ENCODE data around the gene PCDHGA3. TPM values are rescaled to one million over a fixed set of nuclear protein-coding genes. Genes with fewer than 3 reads are reported as not detected.
"Not testable (repeated sequence)": the region's sequence is repeated elsewhere in the genome, so short reads cannot be mapped to it uniquely, and the experiment has no call there.

The PCDHGA3 gene
- 1 to 10 TPM in 1 of 4 donors, under 1 TPM in 3; 0.45 to 1.5 (median 0.52) TPM for total RNA-seq

DNA sequence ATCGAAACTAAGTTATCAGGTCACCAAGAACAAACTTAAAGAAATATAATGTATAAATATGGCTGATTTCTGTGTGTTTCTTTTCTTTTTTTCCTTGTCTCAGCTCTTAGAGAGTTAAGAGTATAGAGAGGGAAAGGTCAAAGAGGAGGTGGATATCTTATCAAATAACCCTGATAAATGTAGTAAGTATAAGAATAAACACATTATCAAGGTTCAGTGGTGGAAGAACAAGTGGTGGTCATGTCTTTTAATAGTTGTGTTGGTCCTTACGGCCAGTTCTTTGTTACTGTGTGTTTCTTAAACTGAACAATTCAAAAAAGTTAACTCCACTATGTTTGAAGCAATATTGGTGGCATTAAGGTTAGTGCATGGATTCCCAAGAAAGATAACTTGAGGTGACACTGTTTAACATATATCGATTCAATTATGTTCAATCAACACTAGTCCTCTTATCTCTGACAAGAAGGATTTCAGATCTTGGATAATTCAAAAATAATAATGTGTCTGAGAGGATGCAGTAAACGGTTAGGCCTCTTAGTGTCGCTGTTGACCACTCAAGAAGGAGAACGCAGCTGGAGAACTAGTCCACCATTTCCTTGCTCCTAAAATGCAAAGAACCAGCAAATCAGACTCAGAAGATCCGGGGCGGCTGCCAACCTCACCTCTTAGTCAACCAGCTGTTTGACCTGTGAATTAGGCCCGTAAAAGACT, at the start of gene PCDHGA3:
Gene PCDHGA3, plus strand, starts transcription at position 588 of the 711 bp plus-strand sequence. CDS start 205 bp downstream, outside the sequence.
- 31 to 33% methylated on average over 9 of the region's 9 CpGs for WGBS, 2 donors

DNA sequence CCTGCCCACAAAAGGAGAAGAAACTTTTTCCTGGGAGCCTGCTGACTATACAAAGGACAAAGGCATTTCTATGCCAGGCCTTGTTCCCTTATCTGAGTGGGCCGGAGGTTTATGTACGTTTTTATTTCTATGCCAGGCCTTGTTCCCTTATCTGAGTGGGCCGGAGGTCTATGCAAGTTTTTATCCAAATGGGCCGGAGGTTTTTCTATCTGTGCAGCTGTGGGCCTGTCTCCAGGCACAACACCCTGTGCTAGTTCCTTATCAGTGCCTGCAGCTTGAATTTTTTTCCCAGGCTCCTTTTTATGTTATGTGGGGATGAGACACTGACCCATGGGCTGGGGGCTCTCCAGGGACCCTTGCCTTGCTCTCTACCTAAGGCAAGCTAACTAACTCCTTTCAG, 45.3 kb upstream of the PCDHGA3 start:
- no peak overlapping the region for H3K27ac ChIP-seq
- H3K4me3 ChIP-seq = no peak overlapping the region
- TF ChIP-seq, protein P1, sequence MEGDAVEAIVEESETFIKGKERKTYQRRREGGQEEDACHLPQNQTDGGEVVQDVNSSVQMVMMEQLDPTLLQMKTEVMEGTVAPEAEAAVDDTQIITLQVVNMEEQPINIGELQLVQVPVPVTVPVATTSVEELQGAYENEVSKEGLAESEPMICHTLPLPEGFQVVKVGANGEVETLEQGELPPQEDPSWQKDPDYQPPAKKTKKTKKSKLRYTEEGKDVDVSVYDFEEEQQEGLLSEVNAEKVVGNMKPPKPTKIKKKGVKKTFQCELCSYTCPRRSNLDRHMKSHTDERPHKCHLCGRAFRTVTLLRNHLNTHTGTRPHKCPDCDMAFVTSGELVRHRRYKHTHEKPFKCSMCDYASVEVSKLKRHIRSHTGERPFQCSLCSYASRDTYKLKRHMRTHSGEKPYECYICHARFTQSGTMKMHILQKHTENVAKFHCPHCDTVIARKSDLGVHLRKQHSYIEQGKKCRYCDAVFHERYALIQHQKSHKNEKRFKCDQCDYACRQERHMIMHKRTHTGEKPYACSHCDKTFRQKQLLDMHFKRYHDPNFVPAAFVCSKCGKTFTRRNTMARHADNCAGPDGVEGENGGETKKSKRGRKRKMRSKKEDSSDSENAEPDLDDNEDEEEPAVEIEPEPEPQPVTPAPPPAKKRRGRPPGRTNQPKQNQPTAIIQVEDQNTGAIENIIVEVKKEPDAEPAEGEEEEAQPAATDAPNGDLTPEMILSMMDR (IDR thresholded peaks at IDR 0.05) = no peak
- TF ChIP-seq POLR2A (IDR thresholded peaks at IDR 0.05) = no peak
- WGBS, 2 donors = 86 to 96% methylated on average over 4 of the region's 4 CpGs
- peaks cover 0 to 100% (median 69%) of the 10 kb centered on the region in 3 donors for H3K9me3 ChIP-seq
- intact Hi-C loops (cut with DNase I) = no loop called here
- no peak for DNase-seq
- H3K36me3 ChIP-seq = peaks cover 0 to 16% (median 0%) of the 10 kb centered on the region in 3 donors
- H3K27me3 ChIP-seq = no peaks in the 10 kb centered on the region
- no peaks in the 10 kb centered on the region for H3K4me1 ChIP-seq

More for the DNA sequence above, at the start of gene PCDHGA3:
- peaks cover 0 to 7% (median 0%) of the 10 kb centered on the region in 3 donors for H3K4me1 ChIP-seq
- no peak for DNase-seq
- TF ChIP-seq, protein P1 (IDR thresholded peaks at IDR 0.05) = peak in 2 of 6 experiments; percentile 13 to 23
- no peak for TF ChIP-seq POLR2A (IDR thresholded peaks at IDR 0.05)
- H3K36me3 ChIP-seq = no peaks in the 10 kb centered on the region
- peak within 1 kb of the TSS in 2 of 4 donors; percentile 17 to 31 for H3K4me3 ChIP-seq
- H3K9me3 ChIP-seq = peaks cover 0 to 94% (median 59%) of the 10 kb centered on the region in 3 donors
- intact Hi-C loops (cut with DNase I) = no loop called here
- H3K27ac ChIP-seq = no peak within 1 kb of the TSS
- H3K27me3 ChIP-seq = peaks cover 0 to 63% (median 0%) of the 10 kb centered on the region in 4 donors

DNA sequence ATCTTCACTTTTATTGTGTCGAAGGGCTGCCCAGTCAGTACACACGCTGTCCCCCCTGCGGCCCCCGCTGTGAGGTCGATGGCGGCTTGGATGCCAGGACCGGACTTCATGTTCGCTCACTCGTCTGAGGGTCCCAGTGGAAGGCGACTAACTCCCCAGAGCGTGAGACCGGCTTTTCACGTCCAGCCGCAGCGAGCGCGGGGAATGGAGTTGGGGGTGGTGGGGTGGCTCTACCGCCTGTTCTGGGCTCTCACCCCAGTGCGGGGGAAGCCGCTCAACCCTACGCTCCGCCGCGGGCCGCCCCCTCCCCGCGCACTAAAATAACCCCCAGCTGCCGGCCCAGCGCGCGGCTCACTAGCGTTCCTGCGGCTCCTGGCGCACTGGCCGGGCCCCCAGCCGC, 39.9 kb upstream of the PCDHGA3 start, which contains the start of gene SLC25A2:
Gene SLC25A2, minus strand, starts transcription at position 294 of the 400 bp plus-strand sequence. Its CDS starts 184 bp downstream, at position 110.
- intact Hi-C loops (cut with DNase I) = no loop called here
- no peak for DNase-seq
- TF ChIP-seq POLR2A (IDR thresholded peaks at IDR 0.05) = no peak
- TF ChIP-seq, protein P1 (IDR thresholded peaks at IDR 0.05) = no peak

DNA sequence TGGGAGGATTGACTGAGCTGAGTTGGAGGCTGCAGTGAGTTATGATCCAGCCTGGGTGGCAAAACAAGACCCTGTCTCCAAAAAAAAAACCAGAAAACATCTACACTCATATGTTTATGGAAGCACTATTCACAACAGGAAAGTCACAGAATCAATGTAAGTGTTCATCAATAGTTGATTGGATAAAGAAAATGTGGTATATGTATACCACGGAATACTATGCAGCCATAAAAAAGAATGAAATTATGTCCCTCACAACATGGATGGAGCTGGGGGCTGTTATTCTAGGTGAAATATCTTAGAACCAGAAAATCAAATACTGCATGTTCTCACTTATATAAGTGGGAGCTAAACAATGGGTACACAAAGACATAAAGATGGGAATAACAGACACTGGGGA, 37.0 kb upstream of the PCDHGA3 start:
- Histone ChIP-seq H3K36me3 (peaks cover 0 to 10% (median 0%) of the 10 kb centered on the region in 3 donors), H3K27ac (no peak overlapping the region), H3K4me3 (no peak overlapping the region), H3K27me3 (no peaks in the 10 kb centered on the region), H3K9me3 (peaks cover 0 to 100% (median 76%) of the 10 kb centered on the region in 3 donors), H3K4me1 (no peaks in the 10 kb centered on the region)
- intact Hi-C loops (cut with DNase I) = no loop called here
- WGBS, 2 donors = 95 to 100% methylated on average over 1 of the region's 1 CpG
- DNase-seq = no peak
- TF ChIP-seq, protein P1 (IDR thresholded peaks at IDR 0.05) = no peak
- no peak for TF ChIP-seq POLR2A (IDR thresholded peaks at IDR 0.05)

More for the DNA sequence above, 39.9 kb upstream of the PCDHGA3 start, which contains the start of gene SLC25A2:
- Histone ChIP-seq H3K9me3 (peaks cover 0 to 100% (median 85%) of the 10 kb centered on the region in 3 donors), H3K27me3 (no peaks in the 10 kb centered on the region), H3K4me3 (peak within 1 kb of the TSS in 1 of 4 donors; percentile 10), H3K4me1 (no peaks in the 10 kb centered on the region), H3K27ac (no peak within 1 kb of the TSS), H3K36me3 (peaks cover 0 to 7% (median 0%) of the 10 kb centered on the region in 3 donors)
- WGBS, 2 donors = 48 to 57% methylated on average over 5 to 11 of the region's 36 CpGs

DNA sequence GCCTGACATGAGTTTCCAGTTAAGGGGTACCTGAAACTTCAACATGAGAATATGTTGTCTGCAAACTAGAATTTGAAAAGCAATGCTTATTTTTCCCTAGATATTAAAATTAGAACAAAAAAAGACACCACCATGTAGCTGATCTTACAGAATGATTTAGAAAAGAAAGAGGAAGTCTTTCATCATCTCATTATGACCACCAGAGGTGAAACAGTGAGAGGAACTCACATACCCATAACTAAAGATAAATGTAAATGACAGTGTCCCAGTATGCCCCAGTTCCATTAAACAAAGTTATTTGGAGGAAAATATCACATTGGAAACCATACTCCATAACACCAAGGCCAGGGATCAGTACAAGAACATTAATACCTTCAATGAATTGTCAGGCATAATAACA, 29.9 kb upstream of the PCDHGA3 start:
- Histone ChIP-seq H3K4me1 (no peaks in the 10 kb centered on the region), H3K9me3 (peaks cover 10 to 100% (median 82%) of the 10 kb centered on the region in 3 donors), H3K27me3 (no peaks in the 10 kb centered on the region), H3K27ac (no peak overlapping the region), H3K36me3 (peaks cover 0 to 59% (median under 1%) of the 10 kb centered on the region in 3 donors), H3K4me3 (no peak overlapping the region)
- intact Hi-C loops (cut with DNase I) = no loop called here
- DNase-seq = no peak
- no peak for TF ChIP-seq POLR2A (IDR thresholded peaks at IDR 0.05)
- TF ChIP-seq, protein P1 (IDR thresholded peaks at IDR 0.05) = no peak

DNA sequence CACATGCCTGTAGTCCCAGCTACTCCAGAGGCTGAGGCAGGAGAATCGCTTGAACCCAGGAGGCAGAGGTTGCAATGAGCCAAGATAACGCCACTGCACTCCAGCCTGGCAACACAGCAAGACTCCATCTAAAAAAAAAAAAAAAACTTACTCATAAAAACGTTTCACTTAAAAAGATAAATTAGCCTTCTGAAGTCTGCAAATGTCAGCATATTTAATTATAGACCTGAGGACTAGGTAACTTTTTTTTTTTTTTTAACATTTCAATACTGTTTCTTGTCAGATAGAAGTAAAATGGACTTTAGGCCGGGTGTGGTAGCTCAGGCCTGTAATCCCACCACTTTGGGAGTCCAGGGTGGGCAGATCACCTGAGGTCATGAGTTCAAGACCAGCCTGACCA, 26.7 kb upstream of the PCDHGA3 start:
- DNase-seq; H3K27ac ChIP-seq; H3K27me3 ChIP-seq; intact Hi-C loops (cut with DNase I); H3K4me3 ChIP-seq: not testable (repeated sequence)
- H3K9me3 ChIP-seq = peaks cover 19 to 99% (median 86%) of the 10 kb centered on the region in 3 donors
- peaks cover 5 to 64% (median 10%) of the 10 kb centered on the region in 3 donors for H3K36me3 ChIP-seq
- H3K4me1 ChIP-seq = peaks cover 0 to 13% (median 4%) of the 10 kb centered on the region in 3 donors
- WGBS, 2 donors = 77 to 86% methylated on average over 4 of the region's 4 CpGs
